Panc1 (cell line): Measurements from ENCODE around the gene ABCB4. TPM values are rescaled to one million over a fixed set of nuclear protein-coding genes. Genes with fewer than 3 reads are reported as not detected.

Source experiments
- ATAC-seq: fragments of 200-7000 bp; cut with Tn5 transposase; 2 replicates; pipeline ENCODE4 v1.9.1; 2020; ENCODE audit warnings: mild to moderate bottlenecking, moderate library complexity
- BruUV-seq: library from RNA; stranded (reverse); fragments of 400-500 nt; replicated peaks from 2 replicates; lab custom pipeline; 2021; lab: Mats Ljungman, UMichigan
- CTCF ChIA-PET: fragments of 300-600 bp; sonication (Branson Sonifier 250); formaldehyde crosslinking; loops from one replicate; lab custom pipeline; 2022; ENCODE audit warnings: antibody characterized with exemption; lab: Charles Lee
- POLR2A ChIA-PET: fragments of 300-600 bp; sonication (Branson Sonifier 250); formaldehyde crosslinking; loops from one replicate; lab custom pipeline; 2022; ENCODE audit warnings: antibody characterized with exemption; lab: Charles Lee
- DNase-seq: peaks from one replicate; pipeline ENCODE4 v3.0.0-alpha.2; 2010; ENCODE audit warnings: low read depth, low spot score
- H3K27ac ChIP-seq: 2 replicates; pipeline ENCODE4 v1.5.1; 2011; ENCODE audit warnings: mild to moderate bottlenecking, low read length, inconsistent platforms
- H3K27me3 ChIP-seq: fragments of 200-500 bp; sonication (Bioruptor generic); 2 replicates; pipeline ENCODE4 v1.6.0; 2014; ENCODE audit warnings: low read length, inconsistent platforms; ENCODE audit not compliant: control insufficient read depth, insufficient read depth
- H3K36me3 ChIP-seq: fragments of 200-500 bp; sonication (Bioruptor generic); 2 replicates; pipeline ENCODE4 v1.5.1; 2014; ENCODE audit warnings: inconsistent platforms, mild to moderate bottlenecking, low read length, moderate library complexity; ENCODE audit not compliant: control insufficient read depth, insufficient read depth
- H3K4me1 ChIP-seq: 2 replicates; pipeline ENCODE4 v1.5.1; 2011; ENCODE audit warnings: inconsistent platforms, mild to moderate bottlenecking, low read length, moderate library complexity; ENCODE audit not compliant: control insufficient read depth, insufficient read depth
- H3K4me3 ChIP-seq, 2 experiments: 2 replicates each; pipeline ENCODE4 v1.5.1; 2011 to 2012; ENCODE audit warnings: low read depth in 2 of 2, low read length in 2 of 2, mild to moderate bottlenecking in 2 of 2, inconsistent platforms in 1 of 2, moderate library complexity in 1 of 2
- H3K9me3 ChIP-seq: fragments of 200-500 bp; sonication (Bioruptor generic); 2 replicates; pipeline ENCODE4 v1.5.1; 2014; ENCODE audit warnings: low read depth, mild to moderate bottlenecking, inconsistent platforms, low read length, moderate library complexity; ENCODE audit not compliant: control insufficient read depth, insufficient read depth
- CTCF ChIP-seq: fragments of 450-650 bp; IDR thresholded peaks from 2 replicates; pipeline ENCODE4 v1.5.1; 2017; ENCODE audit warnings: mild to moderate bottlenecking
- POLR2AphosphoS5 ChIP-seq: IDR thresholded peaks from 2 replicates; pipeline ENCODE4 v1.6.1; 2012; ENCODE audit warnings: mild to moderate bottlenecking, low read depth, low read length, moderate library complexity
- SIN3A ChIP-seq: IDR thresholded peaks from 2 replicates; pipeline ENCODE4 v1.6.1; 2012; ENCODE audit warnings: low read depth, mild to moderate bottlenecking, low read length, moderate library complexity, borderline replicate concordance; ENCODE audit not compliant: insufficient read depth
- TCF7L2 ChIP-seq: IDR thresholded peaks from 2 replicates; pipeline ENCODE4 v1.6.1; 2011; ENCODE audit warnings: mild to moderate bottlenecking, low read depth, low read length, inconsistent platforms
- in situ Hi-C: cut with HindIII; loops from 2 replicates; pipeline ENCODE4 v1.10.0; 2016; ENCODE audit warnings: low sequenced_read_pairs, low pct_unique_long_range_greater_than_20kb
- intact Hi-C: fragments of 100-400 bp; cut with micrococcal nuclease; formaldehyde crosslinking; loops from one replicate; pipeline ENCODE4 v1.10.0; 2022; ENCODE audit not compliant: unreplicated experiment
- total RNA-seq: library from RNA; stranded (reverse); gene quantifications from one replicate; pipeline ENCODE4 v1.2.1, GENCODE V29; 2021; ENCODE audit not compliant: unreplicated experiment
- TF ChIP-seq, protein P1 (sequence below), 2 experiments: IDR thresholded peaks; 2 replicates each; pipeline ENCODE4 v1.6.1; 2011 to 2012; ENCODE audit warnings: low read depth in 2 of 2, control low read depth in 1 of 2, low read length in 1 of 2, mild to moderate bottlenecking in 1 of 2, moderate library complexity in 1 of 2; ENCODE audit not compliant: insufficient read depth in 1 of 2

ABCB4 gene
- total RNA-seq, 1 experiment from 2014 or later: 0.18 TPM

- no peak for DNase-seq
- Histone ChIP-seq H3K27me3 (no peaks in the 10 kb centered on the region), H3K4me3 (no peak overlapping the region), H3K9me3 (no peaks in the 10 kb centered on the region), H3K27ac (no peak overlapping the region), H3K4me1 (no peaks in the 10 kb centered on the region), H3K36me3 (no peaks in the 10 kb centered on the region)
- ATAC-seq: no peak
- TF ChIP-seq, protein P1, sequence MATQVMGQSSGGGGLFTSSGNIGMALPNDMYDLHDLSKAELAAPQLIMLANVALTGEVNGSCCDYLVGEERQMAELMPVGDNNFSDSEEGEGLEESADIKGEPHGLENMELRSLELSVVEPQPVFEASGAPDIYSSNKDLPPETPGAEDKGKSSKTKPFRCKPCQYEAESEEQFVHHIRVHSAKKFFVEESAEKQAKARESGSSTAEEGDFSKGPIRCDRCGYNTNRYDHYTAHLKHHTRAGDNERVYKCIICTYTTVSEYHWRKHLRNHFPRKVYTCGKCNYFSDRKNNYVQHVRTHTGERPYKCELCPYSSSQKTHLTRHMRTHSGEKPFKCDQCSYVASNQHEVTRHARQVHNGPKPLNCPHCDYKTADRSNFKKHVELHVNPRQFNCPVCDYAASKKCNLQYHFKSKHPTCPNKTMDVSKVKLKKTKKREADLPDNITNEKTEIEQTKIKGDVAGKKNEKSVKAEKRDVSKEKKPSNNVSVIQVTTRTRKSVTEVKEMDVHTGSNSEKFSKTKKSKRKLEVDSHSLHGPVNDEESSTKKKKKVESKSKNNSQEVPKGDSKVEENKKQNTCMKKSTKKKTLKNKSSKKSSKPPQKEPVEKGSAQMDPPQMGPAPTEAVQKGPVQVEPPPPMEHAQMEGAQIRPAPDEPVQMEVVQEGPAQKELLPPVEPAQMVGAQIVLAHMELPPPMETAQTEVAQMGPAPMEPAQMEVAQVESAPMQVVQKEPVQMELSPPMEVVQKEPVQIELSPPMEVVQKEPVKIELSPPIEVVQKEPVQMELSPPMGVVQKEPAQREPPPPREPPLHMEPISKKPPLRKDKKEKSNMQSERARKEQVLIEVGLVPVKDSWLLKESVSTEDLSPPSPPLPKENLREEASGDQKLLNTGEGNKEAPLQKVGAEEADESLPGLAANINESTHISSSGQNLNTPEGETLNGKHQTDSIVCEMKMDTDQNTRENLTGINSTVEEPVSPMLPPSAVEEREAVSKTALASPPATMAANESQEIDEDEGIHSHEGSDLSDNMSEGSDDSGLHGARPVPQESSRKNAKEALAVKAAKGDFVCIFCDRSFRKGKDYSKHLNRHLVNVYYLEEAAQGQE (IDR thresholded peaks at IDR 0.05; ENCODE audit: insufficient read depth in 1 of 2, low read depth in 2 of 2, low read length in 1 of 2): no peak
- TF ChIP-seq CTCF (no peak), SIN3A (no peak)
- BruUV-seq: no TSS peak
- in situ Hi-C loops (no loop called here), intact Hi-C loops (loop anchor here (2.0 to 5.0 kb wide), 2 partner anchors 381 to 607 kb away; no protein-coding TSS in a partner anchor)
- POLR2A ChIA-PET: no interaction called here
- CTCF ChIA-PET: interaction anchor here (0.5 kb wide), 1 partner anchor 265 kb away, joined by 4 read pairs; no protein-coding TSS in a partner anchor
Measured at GRCh38 chr7:87505557-87506245, 30.2 kb upstream of the ABCB4 start.

DNA sequence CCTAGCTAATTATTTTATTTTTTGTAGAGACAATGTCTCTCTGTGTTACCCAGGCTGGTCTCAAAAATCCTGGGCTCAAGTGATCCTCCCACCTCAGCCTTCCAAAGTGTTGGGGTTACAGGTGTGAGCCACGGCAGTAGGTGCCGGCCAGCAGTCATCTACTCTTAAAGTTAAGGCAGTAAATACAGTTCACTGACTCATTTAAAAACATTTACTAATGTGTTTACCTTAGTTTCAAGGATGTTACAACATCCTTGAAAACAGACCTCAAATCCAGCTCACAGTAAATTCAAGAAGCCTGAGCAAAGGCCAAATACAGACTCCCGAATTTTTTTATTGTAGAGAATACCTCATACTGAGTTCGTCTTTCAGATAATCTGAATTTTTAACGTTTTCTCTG is 29.6 kb upstream of the ABCB4 start:
- Histone ChIP-seq H3K27ac (no peak overlapping the region), H3K36me3 (no peaks in the 10 kb centered on the region), H3K27me3 (no peaks in the 10 kb centered on the region), H3K4me3 (no peak overlapping the region), H3K4me1 (no peaks in the 10 kb centered on the region), H3K9me3 (no peaks in the 10 kb centered on the region)
- no TSS peak for BruUV-seq
- in situ Hi-C loops: no loop called here
- ChIA-PET POLR2A (no interaction called here), CTCF (no interaction called here)
- intact Hi-C loops: loop anchor here (5.0 kb wide), 1 partner anchor 607 kb away; no protein-coding TSS in a partner anchor
- TF ChIP-seq CTCF (no peak), POLR2AphosphoS5 (no peak), TCF7L2 (no peak), SIN3A (no peak)
- TF ChIP-seq, protein P1 (IDR thresholded peaks at IDR 0.05; ENCODE audit: insufficient read depth in 1 of 2, low read depth in 2 of 2, low read length in 1 of 2): no peak
- ATAC-seq (no peak), DNase-seq (no peak)
